ENCODE measurements around the gene APLF.

APLF gene

GRCh38 chr2:68505603-68506159 lies 38.3 kb downstream of the APLF start:
- H3K4me3 ChIP-seq (replicated peaks; ENCODE audit: low read depth, low read length), result no peak overlapping the region
- DNase-seq (ENCODE audit: extremely low read depth, low read depth), result no peak
- TF ChIP-seq, protein P1, sequence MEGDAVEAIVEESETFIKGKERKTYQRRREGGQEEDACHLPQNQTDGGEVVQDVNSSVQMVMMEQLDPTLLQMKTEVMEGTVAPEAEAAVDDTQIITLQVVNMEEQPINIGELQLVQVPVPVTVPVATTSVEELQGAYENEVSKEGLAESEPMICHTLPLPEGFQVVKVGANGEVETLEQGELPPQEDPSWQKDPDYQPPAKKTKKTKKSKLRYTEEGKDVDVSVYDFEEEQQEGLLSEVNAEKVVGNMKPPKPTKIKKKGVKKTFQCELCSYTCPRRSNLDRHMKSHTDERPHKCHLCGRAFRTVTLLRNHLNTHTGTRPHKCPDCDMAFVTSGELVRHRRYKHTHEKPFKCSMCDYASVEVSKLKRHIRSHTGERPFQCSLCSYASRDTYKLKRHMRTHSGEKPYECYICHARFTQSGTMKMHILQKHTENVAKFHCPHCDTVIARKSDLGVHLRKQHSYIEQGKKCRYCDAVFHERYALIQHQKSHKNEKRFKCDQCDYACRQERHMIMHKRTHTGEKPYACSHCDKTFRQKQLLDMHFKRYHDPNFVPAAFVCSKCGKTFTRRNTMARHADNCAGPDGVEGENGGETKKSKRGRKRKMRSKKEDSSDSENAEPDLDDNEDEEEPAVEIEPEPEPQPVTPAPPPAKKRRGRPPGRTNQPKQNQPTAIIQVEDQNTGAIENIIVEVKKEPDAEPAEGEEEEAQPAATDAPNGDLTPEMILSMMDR (IDR thresholded peaks at IDR 0.05; ENCODE audit: low read depth, low read length, missing control alignments), result no peak

DNA sequence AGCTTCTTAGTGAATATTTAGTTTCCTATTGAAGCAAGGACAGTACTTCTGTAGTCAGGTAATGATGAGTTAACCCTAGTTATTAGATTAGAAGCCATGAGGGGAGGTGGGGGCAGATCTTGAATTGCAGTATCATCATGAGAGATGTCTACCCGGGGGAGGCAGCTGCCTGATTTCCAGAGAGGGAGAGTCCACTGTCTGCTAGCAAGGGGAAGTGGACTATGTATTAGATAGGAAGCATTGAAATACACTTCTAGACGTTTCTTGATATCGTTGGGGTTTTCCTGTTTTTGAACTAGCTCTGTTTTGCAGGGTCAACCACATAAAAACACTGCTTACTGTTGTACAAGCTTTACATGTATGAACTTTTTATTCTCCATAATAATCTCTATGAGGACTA lies 38.8 kb downstream of the APLF start:
- H3K4me3 ChIP-seq (replicated peaks; ENCODE audit: low read depth, low read length), result no peak overlapping the region
- TF ChIP-seq, protein P1 (IDR thresholded peaks at IDR 0.05; ENCODE audit: low read depth, low read length, missing control alignments), result no peak
- DNase-seq (ENCODE audit: extremely low read depth, low read depth), result no peak

DNA sequence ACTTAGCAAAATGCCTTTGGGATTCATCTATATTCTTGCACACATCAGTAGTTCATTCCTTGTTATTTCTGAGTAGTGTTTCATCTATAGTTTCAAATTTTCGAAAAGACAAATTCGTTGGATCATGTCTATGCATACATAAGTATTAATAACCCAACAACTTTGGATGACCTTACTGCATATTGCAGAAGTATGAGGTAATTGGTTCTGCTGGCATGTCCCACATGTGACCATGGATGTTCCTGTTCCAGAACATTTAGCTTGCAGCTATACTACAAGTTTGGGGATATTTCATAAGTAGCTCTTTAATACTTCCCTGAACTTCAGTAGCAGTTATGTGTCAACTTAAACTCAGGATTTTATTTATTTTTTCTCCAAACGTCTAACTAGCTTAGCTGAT lies 44.9 kb downstream of the APLF start:
- no peak overlapping the region for H3K4me3 ChIP-seq (replicated peaks; ENCODE audit: low read depth, low read length)
- no peak for DNase-seq (ENCODE audit: extremely low read depth, low read depth)
- TF ChIP-seq, protein P1 (IDR thresholded peaks at IDR 0.05; ENCODE audit: low read depth, low read length, missing control alignments), result no peak

GRCh38 chr2:68512966-68513365 lies 45.6 kb downstream of the APLF start:
- no peak for DNase-seq (ENCODE audit: extremely low read depth, low read depth)
- TF ChIP-seq, protein P1 (IDR thresholded peaks at IDR 0.05; ENCODE audit: low read depth, low read length, missing control alignments), result no peak
- no peak overlapping the region for H3K4me3 ChIP-seq (replicated peaks; ENCODE audit: low read depth, low read length)

- no peak for DNase-seq (ENCODE audit: extremely low read depth, low read depth)
- TF ChIP-seq, protein P1 (IDR thresholded peaks at IDR 0.05; ENCODE audit: low read depth, low read length, missing control alignments), result no peak
Observed at GRCh38 chr2:68514316-68514929, 47.0 kb downstream of the APLF start.

GRCh38 chr2:68516051-68516955 lies 48.9 kb downstream of the APLF start:
- DNase-seq (ENCODE audit: extremely low read depth, low read depth), result no peak
- TF ChIP-seq, protein P1 (IDR thresholded peaks at IDR 0.05; ENCODE audit: low read depth, low read length, missing control alignments), result no peak
- no peak overlapping the region for H3K4me3 ChIP-seq (replicated peaks; ENCODE audit: low read depth, low read length)

More at GRCh38 chr2:68514316-68514929, 47.0 kb downstream of the APLF start:
- no peak overlapping the region for H3K4me3 ChIP-seq (replicated peaks; ENCODE audit: low read depth, low read length)

All from HFF-Myc (cell line).